GM19328 (cell line): ENCODE measurements around the gene SCG2.
"Not testable (repeated sequence)": the region's sequence is repeated elsewhere in the genome, so short reads cannot be mapped to it uniquely, and the experiment has no call there.

Experiments used
- ATAC-seq: cut with Tn5 transposase; IDR thresholded peaks from one replicate; pipeline ENCODE4 v1.9.1; 2021; ENCODE audit warnings: mild to moderate bottlenecking, moderate library complexity; ENCODE audit not compliant: unreplicated experiment

Gene SCG2

DNA sequence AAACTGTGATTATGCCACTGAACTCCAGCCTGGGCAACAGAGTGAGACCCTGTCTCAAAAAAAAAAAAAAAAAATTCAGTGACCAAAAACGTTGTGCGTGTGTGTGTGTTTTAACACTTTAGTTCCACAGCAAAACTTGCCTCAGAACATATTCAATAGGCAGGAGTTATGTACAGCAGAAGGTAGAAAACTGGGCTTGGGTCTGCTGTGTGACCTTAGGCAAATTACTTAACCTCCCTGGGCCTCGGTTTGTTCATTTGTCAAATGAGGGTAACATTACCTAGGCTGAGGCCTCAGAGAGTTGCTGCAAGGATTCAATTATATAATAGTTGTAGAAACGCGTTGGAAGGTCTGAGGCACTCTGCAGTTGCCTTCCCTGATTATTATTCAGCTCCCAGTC, 10.3 kb upstream of the SCG2 start:
- no peak for ATAC-seq

DNA sequence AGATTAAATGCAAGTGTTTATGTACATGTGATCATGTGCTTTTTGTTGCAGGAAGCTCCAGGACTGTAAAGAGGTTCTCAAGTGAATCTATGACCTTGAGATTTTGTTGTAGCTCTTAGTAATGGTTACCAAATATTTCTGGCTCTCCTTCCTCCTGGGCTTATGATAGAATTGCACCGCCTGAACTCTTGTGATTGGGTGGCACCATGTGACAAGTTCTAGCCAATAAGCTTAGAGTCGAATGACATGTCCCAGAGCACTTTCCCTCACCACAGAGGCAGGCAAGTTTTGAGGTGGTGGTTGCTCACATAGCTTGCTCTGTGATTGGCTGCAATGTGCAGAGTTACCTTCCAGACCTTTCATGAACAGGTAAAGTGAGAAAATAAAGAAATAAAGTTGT, 8.9 kb upstream of the SCG2 start:
- ATAC-seq, result no peak

DNA sequence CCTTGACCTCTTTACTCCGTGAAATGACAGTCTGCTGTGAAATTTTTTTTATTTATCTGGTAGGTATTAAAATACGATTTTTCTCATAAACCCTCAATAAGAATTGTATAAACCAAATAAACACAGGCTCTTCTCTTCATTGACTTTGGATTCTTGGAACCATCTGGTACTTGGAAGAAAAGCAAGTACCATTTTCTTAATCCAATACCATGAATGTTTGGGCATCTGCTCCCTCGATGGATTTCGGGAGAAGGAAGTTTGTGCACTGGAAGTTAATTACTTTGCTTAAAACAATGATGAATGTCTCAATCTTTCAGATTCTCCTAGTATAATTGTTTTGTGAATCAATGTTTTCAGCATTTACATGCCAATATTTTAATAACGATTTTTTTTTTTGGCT, 5.3 kb upstream of the SCG2 start:
- ATAC-seq, result no peak

DNA sequence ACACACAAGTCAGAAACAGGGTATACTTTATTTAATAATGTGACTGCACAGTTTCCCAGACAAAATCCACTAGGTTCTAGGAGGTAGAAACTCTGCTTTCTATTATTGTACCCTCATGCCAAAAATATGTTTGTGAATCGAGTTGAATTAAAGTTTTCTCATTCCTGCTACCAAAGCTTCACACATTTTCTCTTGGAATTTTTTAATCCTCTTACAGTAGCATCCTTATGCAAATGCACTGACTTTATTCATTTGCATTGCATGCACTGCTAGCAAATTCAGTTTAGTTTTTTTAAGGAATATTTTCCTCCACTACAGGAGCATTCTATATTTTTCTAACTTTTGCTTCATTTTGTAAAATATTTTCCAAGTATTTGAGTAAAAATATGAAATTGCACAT, 4.8 kb upstream of the SCG2 start:
- no peak for ATAC-seq

DNA sequence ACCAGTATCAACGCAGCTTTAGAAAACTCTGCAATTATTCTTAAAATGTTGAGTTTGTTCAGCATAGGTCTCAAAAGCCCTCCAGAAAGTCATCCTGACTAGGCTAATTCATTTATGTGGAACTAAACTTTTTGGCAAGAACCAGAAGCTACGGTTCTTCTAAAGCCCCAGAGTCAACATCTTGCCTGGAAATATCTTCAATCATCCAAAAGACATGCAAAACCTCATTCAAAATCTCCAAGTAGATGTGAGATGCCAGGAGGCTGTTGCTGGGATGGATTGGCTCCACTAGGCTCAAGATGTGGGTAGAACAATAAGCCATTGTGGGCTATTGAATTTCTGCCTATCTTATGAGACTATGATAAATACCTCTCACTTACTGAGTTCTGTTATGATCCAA, 2.1 kb upstream of the SCG2 start:
- ATAC-seq, result no peak

DNA sequence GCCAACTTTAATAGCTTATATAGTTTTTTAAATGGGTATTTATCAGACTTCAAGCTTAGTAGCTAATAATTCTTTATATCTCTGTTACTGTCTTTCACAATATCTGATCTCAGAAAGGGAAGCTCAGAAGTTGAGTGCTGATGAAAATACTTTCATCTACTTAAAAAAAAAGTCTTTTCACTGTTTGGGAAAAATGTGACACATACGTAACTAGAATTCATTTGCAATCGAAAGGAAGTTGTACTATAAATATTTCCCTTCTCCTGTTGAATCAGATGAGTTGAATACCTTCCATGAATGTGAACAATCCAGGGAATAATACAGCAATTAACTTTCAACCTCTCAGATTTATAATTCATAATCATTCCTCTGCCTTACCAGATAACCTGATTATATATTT, 811 bp upstream of the SCG2 start:
- ATAC-seq, result no peak

DNA sequence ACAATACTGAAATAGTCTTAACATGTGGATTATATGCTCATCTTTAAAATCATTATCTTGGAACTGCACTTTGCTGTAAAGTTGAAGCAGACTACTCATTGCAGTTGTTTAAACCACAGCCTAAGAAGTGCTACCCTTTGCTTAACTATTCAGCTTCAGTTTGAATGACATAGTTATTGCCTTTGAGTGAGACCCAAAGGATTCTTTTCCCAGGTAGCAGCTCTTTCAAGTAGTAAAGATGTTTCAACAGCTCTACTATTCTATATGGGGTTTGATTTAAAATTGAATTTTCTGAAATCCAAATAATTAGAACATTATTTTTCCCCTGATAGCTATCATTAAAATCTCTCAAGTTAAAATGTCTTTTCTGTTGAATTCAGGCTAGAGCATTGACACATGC, 1.1 kb downstream of the SCG2 start:
- ATAC-seq, result no peak

DNA sequence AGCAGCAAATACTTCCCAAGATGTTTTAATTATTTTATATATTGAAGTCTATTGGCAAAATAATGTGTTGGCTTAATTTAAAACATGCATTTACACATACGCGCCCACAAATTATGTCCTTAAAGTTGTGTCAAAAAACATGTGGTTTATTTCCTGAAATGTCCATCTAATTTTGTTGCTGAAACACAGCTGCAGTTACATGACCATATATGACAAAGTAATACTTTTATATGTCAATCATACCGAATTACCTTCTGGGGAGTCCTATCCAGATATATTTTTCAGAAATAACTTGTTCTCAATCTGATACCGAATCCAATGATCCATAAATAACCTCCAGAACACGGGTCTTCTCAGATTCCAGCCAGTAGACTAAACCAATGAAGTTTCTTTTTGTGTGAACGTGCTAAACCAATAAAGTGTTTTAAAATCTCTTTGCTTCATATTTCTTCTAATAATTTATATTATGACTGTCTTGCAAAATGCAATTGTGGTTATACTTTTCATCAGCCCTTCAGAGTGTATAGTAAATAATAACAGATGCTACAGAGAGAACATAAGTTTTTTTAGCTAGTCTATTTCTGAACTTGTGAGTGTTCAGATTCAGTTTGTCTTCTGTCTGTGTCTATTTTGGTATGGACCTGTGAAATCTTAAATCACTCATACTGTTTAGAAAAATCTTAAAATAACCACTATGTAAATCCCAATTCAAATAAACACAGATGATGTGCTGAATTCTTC, 2.4 kb downstream of the SCG2 start:
- no peak for ATAC-seq

DNA sequence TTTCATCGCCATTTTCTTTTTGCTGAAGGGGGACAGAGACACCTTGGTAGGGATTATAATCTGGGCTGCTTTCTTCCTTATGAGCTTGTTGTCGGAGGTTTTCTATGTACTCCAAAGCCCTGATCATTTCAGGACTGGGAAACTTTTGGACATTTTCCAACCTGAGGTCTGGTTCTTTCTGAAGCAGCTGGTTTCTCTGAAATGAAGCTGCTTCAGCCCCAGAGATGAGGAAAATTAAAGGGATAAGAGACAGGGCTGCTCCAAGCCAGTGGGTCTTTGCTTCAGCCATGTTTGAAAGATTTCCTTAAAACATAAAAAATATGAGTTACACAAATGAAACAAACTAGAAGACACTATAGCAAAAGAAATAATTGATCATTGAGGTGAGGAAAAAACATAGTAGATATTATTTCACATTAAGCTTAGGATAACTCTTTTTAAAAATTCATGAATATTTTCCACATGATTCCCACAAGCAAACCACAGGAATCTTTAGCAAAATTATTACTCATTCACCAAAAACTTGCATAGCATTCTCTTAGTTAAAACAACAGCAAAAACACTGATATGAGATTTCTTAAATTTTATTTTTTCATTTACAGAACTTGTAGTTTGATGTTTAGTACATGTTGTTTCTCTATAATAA, 3.0 kb downstream of the SCG2 start:
- ATAC-seq, result no peak

DNA sequence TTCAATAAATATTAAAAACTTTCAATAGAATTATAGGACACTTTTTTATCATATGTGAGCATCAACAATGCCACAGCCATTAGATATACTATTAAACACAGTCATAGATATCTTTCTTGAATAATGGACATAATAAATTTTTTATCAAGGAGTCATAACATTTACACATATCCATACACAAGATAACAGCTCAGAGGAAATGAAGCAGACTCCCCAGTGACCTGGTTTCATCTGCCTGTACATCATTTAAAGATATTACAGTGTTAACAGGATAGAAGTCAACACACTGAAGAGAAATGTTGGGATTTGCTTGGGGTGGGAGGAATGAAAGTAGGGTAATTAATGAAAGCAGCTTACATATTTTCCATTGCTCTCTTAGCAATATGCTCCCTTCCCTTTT, 5.1 kb downstream of the SCG2 start:
- ATAC-seq, result no peak

DNA sequence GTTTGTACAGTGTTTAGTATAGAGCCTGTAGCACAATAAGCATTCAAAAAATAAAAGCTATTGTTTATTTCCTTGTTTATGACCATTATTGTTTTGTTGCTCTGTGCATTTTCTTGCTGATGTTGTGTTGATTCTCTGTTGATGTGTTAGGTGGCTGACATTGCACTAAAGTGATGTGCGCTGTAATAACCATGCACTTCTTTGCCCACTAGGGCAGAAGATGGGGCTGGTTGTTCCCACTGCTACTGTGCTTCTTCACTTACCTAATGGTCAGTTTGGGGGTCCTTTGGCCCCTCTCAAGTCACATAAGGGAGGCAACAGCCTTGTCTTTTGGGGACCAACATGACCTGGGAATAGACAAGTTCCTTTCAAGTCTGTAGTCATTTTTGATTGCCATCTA, 6.0 kb downstream of the SCG2 start:
- no peak for ATAC-seq

DNA sequence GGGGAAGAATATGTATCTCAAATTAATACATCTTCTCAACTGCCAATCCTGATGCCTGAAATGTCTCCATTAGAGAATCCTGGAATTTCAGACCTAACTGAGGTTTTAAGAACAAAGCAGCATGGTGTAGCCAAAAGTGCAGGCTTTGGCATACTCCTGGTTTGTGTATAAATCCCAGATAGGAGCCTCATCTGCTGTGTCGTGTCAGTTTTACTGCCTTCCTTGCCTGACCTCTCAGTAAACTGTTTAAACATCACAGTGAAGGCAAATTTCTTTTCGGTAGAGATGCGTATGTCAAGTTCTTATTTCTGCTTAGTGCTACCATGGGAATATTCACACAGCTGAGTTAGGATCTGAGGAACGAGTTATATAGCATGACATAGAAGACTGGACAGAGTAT, 7.3 kb downstream of the SCG2 start:
- no peak for ATAC-seq

DNA sequence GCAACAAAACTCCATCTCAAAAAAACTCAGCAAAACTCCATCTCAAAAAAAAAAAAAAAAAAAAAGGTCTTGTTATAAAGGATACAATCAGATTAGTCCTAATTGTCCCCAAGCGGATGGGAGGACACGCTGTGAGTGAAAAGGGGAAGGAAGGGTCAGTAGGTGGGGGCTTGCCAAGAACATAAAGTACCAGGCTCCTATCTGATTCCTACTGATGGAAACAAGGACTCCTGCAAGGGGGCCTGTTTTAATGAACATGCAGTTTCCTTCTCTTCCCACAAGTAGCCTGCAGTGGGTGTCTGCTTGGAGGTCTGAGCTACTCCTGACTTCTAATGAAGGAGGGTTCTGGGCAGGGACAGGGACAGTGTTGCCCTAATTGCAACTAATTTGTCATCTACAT, 7.9 kb downstream of the SCG2 start:
- ATAC-seq, result no peak

DNA sequence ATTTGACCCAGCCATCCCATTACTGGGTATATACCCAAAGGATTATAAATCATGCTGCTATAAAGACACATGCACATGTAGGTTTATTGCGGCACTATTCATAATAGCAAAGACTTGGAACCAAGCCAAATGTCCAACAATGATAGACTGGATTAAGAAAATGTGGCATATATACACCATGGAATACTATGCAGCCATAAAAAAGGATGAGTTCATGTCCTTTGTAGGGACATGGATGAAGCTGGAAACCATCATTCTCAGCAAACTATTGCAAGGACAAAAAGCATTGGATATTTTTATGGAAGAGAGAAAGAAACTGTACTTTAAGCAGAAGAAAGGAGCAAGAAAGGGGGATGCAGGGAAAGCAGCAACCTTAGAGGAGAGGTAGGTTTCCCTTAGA, 9.5 kb downstream of the SCG2 start:
- ATAC-seq, result not testable (repeated sequence)

DNA sequence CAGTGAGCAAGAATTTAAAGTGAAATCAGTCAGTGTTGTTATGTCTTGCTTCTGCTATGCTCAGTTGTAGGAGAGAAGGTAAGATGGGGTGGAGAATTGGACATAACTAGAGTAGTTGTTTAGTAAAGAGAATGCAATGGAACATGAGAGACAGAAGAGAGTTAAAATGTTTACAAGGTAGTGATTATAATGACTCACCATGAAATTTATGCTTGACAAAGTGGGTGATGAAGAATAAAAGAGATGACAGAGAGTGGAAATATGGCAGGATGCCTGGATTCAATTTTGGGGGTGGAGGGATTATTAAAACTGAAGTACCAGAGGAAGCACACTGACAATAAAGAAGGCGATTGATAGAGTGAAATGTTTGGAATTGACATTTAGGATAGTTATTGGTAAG, 10.6 kb downstream of the SCG2 start:
- no peak for ATAC-seq

DNA sequence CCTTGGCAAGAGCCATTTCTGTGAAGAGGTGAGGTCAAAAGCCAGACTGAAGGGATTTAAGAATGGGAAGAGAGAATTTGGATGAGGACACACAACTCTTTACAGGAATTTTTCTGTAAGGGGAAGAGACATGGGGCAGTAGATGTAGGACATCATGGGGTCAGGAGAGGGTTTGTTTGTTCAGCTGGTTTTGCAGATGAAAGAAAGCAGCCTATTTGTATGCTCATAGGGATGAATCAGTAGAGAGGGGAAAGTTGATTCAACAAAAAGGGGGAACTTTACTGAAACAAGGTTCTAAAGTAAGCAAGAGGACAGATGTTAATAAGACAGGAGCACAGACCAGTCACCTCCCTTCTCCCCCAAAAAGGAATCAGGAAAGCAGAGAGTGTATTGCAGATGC, 11.2 kb downstream of the SCG2 start:
- ATAC-seq, result no peak

DNA sequence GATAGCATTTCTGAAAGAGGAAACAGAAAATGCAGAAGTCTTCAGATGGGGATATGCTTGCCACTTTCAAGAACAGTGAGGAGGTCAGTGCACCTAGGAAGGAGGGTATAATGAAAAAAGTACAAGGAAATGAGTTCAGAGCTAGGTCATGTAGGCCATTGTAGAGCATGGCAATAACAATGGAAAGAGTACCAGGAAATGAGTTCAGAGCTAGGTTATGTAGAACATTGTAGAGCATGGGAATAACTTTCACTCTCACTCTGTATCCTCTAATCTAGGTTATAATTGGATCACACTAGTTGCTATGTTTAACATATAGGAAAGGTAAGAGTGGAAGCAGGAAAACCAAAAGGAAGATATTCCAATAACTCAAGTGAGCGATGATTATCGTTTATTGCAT, 12.3 kb downstream of the SCG2 start:
- no peak for ATAC-seq

DNA sequence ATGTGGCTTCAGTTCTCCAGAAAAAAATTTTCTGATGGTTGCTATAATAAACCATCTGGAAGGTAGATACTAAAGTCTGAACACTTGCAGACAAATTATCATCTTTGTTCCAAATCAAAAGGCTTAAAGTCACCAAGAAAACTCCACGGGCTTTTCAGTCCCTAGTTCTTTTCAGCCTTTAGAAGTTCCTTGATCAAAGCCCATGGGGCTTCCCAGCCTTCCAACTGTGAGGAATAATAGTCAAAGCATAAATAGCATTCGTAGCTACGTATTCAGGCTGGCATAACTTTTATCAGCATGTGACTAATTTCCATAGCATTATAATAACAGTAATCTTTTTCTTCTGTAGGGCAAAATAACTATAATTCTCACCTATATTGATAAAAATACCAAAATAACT, 13.9 kb downstream of the SCG2 start:
- ATAC-seq, result no peak

DNA sequence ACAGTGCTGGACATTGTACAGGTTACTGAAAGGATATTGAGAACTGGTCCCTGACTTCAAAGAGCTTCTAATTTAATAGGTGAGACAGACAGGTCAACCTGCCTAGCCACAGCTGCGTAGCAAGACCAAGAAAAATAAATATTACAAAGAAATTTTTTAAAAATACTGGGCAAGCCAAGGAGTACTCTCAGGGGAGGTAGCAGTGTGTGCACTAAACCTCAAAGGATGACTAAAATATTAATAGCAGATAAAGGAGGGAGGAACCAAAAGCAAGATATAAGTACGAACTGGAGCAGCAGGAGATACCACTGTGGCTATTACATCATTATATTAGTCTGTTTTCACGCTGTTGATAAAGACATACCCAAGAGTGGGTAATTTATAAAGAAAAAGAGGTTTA, 14.9 kb downstream of the SCG2 start:
- ATAC-seq, result no peak

DNA sequence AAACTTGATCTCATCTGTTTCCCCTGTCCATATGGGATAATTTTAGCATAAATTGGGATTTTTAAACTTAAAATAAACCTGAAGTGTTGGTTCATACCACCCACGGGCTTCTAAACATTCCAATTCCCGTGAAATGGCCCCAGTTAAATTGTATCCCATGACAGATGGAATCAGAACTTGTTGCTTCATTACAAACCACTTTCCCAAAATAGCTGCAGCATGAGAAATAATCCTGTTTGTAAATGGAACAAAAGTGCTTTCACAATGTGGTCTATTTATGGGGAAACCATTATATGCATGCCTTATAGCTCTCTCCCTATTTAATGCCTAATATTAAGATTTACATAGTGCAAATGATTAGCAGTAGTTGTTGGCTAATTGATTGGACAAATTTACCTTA, 15.9 kb downstream of the SCG2 start:
- ATAC-seq, result no peak

DNA sequence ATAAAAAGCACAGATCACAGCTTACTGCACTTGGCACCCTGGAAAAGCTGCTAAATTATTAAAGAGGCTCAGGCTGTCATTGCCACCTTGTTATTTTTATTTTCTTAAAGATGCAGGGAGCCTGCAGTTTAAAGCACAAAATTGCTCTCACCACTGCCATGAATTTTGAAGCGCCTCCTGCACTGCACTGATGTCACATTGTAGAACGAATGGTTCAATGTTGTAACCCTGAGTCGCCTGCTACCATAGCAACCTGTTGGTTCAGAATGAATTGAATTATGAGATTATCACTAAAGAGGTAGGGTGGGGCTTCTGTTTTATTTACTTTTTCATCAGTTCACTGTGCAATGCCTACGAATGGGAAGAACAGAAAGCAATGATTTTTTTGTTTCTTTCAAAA, 16.5 kb downstream of the SCG2 start:
- no peak for ATAC-seq

DNA sequence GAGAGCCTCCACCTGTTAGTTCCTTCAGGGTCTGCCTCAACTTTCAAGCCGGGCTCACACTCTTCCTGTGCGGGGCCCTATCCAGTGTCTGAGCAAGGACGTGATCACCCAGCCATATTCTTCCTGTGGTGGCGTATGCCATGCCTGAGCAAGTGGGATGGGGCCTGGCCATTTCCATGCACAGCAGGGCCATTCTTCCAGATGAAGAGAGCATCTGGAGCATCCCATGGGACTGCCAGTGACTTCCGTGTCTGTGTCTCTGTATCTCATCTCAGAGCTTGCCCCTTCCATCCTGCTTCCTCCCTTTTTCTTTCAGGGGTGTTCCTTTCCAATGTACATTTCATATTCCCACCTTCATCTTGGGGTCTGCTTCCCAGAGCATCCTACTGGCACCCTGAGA, 20.2 kb downstream of the SCG2 start:
- no peak for ATAC-seq

DNA sequence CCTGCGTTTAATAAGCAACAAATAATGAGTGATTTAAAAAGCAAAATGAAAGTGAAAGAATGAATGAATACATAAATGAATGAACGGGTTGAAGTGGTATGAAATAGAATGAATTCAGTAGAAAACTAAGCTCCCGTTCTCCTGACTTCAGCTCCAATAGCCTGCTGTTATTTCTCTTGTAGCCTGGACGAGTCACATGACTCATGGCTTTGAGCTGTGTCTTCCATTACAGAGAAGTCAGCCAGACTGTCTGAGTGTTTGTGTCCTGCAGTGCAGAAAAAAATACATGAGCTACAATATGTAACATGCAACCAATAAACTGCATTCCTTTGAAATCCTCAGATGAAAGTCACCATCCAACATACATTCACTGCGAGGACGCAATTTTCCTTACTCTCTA, 21.2 kb downstream of the SCG2 start:
- no peak for ATAC-seq
